GM21381 (cell line): Measurements from ENCODE around the gene MYO3B.

Experiments used
- ATAC-seq: cut with Tn5 transposase; IDR thresholded peaks from one replicate; pipeline ENCODE4 v1.9.1; 2021; ENCODE audit warnings: mild to moderate bottlenecking, moderate library complexity; ENCODE audit not compliant: unreplicated experiment

MYO3B gene

DNA sequence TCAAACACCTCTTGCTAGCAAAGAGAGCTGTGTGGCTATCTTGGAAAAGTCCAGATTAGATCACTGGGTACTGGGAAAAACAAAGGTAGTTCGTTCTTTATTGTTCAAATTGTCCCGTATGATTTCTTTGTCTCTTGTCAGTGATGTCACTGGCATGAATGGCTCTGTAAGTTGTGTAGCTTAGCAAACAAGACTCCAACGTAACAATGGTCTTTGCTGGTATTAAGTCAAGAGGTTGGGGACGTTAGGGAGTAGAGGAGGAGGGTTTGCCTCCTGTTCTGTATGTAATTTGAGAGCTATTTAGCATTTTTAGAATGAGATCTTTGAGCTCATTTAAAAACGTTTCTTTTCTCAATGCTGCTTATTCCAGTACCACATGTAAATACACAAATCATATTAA is 320.7 kb downstream of the MYO3B start:
- ATAC-seq = no peak

DNA sequence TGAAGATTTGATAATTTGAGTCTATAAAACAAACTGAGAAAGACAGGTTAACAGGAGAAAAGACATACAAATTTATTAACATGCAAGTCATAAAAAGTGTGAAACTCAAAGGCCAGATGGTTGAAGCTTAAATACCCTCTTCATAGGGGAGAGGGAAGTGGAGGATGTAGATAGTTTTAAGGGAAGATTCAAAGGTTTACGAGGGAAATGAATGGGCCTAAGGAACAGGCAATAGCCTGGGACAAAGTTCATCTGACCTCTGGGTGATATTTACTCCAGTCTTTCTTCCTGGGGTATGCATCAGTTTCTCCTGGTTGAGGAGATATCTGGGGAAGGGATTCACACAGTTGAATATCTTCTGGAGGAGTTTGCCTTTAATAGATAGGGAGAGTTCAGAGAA is 322.2 kb downstream of the MYO3B start:
- no peak for ATAC-seq

DNA sequence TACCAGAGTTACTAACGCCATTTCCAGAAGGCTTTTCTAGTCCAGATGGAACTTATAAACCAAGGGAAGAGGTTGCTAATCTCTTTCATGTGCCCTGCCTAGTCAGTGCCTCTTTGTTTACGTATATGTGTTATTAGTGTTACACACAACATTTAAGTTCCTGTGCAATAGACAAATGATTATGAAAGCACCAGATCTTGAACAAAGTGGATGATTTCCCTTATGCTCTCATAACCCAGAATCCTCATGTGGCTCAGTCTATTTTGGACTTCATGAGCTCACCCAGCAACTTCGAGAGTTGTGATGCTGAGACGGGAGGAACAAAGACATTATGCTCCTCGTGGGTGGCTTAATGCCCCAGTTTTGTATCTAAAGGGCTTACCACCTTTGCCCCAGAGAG is 322.8 kb downstream of the MYO3B start:
- ATAC-seq = no peak

DNA sequence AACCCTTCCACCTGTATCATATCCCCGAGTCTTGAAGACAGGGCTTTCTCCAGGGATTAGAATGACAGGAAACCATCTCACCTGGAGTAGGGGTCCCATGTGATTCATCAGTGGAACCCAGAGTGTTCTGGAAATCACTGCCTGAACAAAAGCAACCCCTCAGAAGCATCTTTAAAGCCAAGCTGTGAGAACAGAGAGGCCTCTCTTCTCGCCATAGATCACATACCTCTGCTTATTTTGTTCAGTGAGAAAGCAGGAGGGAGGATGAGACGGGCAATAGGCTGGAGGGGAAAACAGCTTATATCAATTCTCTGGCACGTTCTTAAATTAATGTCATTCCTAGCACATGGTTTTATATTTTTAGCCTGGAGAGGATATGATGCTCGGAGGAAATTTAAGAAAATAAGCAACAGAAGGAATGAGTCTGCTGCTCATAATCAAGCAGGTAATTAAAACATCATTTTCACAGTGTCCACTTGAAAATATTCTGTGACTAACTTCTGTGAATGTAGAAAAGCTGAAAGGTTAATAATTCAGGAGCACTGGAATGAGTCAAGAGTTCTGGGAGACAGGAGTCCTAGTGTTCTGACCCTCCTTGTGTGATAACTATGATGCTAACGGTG is 323.6 kb downstream of the MYO3B start:
- no peak for ATAC-seq

GRCh38 chr2:170502361-170503130 is 324.6 kb downstream of the MYO3B start:
- no peak for ATAC-seq

DNA sequence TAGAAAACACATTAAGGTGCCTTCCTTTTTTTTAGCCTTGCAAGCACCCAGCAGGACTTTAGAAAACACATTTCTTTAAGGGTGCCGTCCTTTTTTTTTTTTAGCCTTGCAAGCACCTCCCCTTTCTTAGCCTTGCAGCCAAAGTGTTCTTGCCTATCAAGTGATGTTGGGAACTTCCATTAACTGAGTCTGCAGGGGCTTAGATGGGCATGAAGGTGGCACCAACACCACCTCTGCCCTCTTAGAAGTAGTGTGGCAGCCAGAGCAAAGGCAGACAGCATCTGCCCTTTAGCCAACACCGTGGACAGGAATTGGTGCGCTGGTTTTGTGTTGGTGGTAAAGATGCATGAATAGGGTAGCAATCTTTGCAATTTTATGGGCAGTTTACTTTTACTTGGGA is 325.6 kb downstream of the MYO3B start:
- ATAC-seq = no peak

GRCh38 chr2:170503971-170504809 is 326.2 kb downstream of the MYO3B start:
- ATAC-seq = no peak

- no peak for ATAC-seq
Observed at GRCh38 chr2:170504810-170505145, 326.8 kb downstream of the MYO3B start.

GRCh38 chr2:170505631-170506275 is 327.8 kb downstream of the MYO3B start:
- ATAC-seq = no peak

DNA sequence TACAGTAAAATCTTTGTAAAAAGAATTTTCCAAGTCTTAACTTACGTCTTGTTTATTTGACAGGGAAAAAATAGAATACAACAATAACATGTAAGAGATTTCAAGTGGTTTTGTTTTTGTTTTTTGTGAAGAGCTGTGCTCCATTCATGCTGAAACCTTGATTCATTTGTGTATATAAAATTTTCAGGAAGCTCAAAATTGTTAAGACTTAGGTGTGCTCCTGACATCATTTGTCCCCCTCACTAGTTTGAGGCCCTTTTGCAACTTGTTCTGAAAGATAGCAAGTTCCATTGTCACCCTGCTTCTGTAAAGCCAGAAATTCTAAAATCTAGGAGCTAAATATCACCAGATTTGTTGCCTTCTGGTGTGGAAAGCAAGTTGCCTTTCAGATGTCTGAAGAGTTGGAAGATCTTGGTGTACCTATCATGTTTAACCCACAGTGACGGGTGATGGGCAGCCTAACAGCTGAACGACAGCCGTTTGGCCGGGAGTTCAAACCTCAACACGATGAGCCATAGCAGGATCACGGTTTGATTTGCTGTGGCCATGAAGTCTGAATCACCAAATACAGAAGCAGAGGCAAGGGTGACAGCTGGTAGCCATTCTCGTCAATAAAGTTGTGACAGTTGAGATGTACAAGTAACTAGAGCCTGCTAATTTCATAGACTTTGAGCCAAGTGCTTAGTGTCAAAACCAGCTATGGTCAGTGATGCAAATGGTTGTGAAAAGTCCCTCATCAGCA is 331.7 kb downstream of the MYO3B start:
- ATAC-seq = no peak

DNA sequence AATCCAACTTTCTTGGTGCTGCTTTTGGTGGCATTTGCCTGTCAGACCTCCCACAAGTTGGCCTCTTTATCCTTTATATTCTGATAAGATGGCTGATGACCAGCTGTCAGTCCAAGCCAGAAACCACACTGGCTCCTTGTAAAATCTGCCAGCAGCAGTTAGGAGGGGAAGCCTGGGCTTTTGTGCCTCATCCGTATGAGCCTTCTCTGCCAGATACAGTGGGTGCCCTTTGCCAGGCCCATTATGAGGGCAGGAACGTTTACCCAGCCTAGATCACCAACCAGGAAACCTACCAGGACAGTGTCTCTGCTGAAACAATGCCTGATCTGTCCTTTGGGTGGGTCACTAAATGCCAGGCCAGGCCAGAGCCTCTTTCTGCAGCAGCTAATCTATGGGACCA is 334.3 kb downstream of the MYO3B start:
- no peak for ATAC-seq

DNA sequence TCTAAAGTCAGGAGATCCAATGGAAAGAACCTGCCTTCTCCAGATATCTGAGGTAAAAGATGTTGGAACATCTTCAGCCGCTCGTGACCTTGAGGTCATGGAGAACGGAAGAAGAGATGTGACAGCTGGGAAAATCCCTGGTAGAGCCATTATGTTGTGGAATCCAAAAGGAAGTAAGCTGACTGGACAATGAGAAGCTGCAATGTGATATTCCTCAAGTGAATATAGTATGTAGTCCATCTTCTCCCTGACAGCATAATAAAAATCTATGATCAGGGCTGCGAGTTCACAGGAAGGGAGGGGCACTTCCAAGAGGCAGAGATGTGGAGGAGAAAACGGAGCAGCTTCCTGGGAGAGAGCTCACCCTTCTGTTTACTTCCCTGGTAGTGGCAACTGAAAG is 336.2 kb downstream of the MYO3B start:
- ATAC-seq = no peak

DNA sequence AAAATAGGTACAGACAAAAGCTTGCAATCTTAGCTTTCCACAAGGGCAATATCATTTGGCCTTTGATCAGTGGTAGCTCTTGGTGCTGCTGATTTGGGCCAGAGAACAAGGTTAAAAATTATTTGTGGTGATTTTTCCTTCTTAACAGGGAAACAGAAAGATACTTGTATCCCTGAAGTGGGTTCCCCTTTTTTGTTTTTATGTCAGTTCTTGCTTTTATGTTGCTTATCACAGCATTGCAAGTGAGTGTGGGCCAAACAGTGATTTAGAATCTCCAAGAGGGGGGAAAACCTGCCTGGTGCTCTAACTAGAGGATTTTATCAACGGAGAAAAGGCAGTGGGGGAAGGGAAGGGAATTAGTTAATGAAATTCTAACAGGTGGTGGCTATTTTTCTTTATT is 339.6 kb downstream of the MYO3B start:
- ATAC-seq = no peak

- ATAC-seq = no peak
Observed at GRCh38 chr2:170518911-170519310, 341.0 kb downstream of the MYO3B start.

GRCh38 chr2:170521299-170521698 is 343.4 kb downstream of the MYO3B start:
- ATAC-seq = no peak

DNA sequence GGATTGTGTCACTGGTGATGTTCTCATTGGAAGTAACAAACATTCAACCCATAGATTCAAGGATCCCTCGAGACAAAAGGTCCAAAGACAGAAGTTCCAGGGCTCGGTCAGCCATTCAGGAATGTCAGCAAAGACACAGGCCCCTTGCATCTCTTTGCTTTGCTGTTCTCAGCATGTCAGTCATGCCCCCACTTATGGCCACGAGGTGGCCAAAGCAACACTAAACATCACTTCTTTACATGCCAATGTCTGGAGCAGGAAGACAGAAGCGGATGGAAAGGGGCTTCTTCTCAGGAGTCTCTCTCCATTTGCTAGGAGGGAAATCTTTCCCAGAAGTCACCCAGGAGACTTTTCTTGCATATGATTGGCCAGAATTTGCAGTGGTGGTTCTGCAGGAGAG is 345.6 kb downstream of the MYO3B start:
- no peak for ATAC-seq

- no peak for ATAC-seq
Observed at GRCh38 chr2:170524828-170525565, 347.1 kb downstream of the MYO3B start.

- ATAC-seq = no peak
Observed at GRCh38 chr2:170525566-170525900, 347.6 kb downstream of the MYO3B start.

GRCh38 chr2:170530284-170530745 is 352.4 kb downstream of the MYO3B start:
- no peak for ATAC-seq
